Measurements from ENCODE around the gene PLEKHA5. TPM values are rescaled to one million over a fixed set of nuclear protein-coding genes. Genes with fewer than 3 reads are reported as not detected.
"Not testable (repeated sequence)": the region's sequence is repeated elsewhere in the genome, so short reads cannot be mapped to it uniquely, and the experiment has no call there.

The PLEKHA5 gene
- total RNA-seq, 1 donor from 2014 or later, result 64.0 TPM

GRCh38 chr12:19322376-19322775 lies 192.8 kb downstream of the PLEKHA5 start:
- no peak for DNase-seq (ENCODE audit: low spot score)

DNA sequence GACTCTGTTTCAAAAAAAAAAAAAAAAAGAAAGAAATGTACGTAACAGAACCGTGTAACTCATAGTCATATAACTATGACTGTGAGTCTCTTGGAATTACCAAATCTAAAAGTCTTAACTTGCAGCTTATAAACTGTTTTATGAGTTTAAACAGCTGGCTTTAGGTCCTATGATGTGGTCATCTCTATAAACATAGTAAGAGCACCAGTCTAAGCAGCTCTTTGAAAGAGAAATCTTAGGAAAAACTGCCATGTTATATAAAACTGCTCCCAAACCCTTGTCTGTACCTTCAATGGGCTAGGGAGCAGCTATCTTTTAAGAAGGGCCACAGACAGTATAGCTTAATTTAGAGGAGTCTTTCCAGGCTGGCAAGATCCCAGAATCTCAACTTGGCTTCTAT lies 194.3 kb downstream of the PLEKHA5 start:
- no peak for DNase-seq (ENCODE audit: low spot score)

GRCh38 chr12:19326102-19326501 lies 196.6 kb downstream of the PLEKHA5 start:
- no peak for DNase-seq (ENCODE audit: low spot score)

DNA sequence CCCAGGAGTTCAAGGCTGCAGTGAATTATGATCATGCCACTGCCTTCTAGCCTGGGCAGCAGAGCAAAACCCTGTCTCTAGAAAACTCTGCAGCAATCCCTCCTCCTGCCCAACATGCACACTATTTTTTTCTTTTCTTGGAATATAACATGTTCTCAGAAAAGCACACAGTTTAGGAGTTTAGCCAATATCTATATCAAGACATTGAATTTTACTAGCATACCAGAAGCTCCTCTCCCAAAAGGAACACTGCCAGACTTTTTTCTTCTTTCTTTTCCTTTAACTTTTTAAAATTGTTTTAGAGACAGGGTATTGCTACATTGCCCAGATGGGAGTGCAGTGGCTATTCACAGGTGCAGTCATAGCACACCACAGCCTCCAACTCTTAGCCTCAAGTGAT lies 202.7 kb downstream of the PLEKHA5 start:
- no peak for DNase-seq (ENCODE audit: low spot score)

DNA sequence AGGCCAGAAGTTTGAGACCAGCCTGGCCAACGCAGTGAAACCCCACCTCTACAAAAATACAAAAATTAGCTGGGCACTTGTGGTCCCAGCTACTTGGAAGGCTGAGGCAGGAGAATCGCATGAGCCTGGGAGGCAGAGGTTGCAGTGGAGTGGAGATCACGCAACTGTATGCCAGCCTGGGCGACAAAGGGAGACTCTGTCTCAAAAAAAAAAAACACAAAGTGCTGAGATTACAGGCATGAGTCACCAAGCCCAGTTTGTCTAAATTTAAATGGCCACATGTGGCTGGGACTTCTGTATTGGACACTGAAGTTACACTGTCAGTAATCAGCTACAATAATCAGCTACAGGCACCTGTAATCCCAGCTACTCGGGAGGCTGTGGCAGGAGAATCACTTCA lies 208.9 kb downstream of the PLEKHA5 start:
- DNase-seq (ENCODE audit: low spot score), result no peak

DNA sequence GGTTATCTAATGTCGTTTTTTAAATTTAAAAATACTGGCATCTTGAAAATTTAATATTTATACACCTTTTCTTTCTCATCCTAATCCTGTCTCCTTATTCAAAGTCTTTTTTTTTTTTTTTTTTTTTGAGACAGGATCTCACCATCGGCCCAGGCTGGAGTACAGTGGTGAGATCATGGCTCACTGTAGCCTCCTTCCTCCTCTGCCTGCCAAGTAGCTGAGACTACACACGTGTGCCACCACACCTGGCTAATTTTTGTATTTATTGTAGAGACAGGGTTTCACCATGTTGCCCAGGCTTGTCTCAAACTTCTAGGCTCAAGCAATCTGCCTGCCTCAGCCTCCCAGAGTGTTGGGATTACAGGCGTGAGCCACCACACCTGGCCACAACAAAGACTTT lies 221.3 kb downstream of the PLEKHA5 start:
- DNase-seq (ENCODE audit: low spot score), result not testable (repeated sequence)

DNA sequence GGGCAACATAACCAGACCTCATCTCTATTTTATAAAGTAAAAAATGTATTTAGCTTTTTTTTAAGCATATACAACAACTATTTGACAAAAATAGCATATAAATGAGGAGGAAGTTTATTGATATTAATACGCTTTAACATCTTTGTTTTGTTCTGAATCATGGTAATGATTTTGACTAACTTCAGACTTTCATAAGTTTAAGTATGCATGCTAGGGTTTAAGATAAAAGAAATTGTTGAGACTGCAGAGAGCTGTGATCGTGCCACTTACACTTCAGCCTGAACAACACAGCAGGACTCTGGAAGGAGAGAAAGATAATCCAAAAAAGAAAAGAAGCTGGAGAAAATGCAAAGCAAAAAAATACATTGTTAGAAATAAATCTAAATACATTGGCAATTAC lies 221.8 kb downstream of the PLEKHA5 start:
- DNase-seq (ENCODE audit: low spot score), result no peak

- no peak for DNase-seq (ENCODE audit: low spot score)
These were observed 240.2 kb downstream of the PLEKHA5 start for GRCh38 chr12:19369691-19370148.

DNA sequence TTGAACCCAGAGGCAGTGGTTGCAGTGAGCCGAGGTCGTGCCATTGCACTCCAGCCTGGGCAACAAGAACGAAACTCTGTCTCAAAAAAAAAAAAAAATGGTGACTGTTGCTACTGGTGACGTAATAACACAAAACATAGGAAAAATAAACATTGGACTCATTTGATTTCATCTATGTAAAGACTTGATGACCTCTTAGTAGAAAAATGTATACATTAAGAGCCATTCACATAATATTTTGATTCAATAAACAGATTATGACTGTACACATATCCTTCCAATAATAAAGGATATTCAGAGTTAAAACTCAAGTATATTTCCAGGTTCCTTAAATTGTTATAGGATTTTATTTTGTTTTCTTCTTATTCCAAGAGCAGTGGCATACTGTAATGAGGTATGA lies 244.1 kb downstream of the PLEKHA5 start:
- no peak for DNase-seq (ENCODE audit: low spot score)

DNA sequence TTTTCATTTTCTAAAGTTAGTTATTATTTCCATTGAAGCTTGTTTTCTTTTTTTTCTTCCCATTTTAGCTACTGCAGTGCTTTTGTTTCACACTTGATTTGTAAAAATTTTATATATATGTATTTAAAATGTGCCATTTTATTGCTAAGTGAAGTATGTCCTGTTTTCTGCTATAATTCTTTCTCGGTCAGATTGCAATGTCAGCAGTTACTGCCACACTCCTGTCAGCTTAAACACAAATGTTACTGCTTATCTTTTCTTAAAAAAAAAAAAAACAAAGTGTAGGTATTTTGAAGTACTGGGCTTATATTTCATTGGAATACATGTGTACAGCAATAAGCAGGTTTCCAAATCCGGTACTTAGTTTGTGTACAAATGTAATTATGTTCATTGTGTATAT lies 246.4 kb downstream of the PLEKHA5 start:
- DNase-seq (ENCODE audit: low spot score), result no peak

GRCh38 chr12:19376691-19377090 lies 247.2 kb downstream of the PLEKHA5 start:
- no peak for DNase-seq (ENCODE audit: low spot score)

- DNase-seq (ENCODE audit: low spot score), result no peak
These were observed 252.6 kb downstream of the PLEKHA5 start for GRCh38 chr12:19382111-19382526.

DNA sequence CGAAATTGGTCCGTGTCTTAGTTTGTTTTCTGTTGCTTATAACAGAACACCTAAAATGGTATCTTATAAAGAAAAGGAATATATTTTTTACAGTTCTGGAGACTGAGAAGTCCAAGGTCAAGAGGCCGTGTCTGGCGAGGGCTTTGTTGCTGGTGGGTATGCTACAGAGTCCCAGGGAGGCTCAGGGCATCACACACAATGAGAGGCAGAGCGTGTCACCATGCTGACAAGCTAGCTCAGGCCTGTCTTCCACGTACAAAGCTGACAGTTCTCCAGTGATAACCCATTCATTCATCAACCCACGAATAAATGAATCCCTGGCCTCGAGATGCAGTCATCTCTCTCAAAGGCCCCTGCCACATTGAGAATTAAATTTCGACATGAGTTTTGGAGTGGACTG lies 253.0 kb downstream of the PLEKHA5 start:
- no peak for DNase-seq (ENCODE audit: low spot score)

DNA sequence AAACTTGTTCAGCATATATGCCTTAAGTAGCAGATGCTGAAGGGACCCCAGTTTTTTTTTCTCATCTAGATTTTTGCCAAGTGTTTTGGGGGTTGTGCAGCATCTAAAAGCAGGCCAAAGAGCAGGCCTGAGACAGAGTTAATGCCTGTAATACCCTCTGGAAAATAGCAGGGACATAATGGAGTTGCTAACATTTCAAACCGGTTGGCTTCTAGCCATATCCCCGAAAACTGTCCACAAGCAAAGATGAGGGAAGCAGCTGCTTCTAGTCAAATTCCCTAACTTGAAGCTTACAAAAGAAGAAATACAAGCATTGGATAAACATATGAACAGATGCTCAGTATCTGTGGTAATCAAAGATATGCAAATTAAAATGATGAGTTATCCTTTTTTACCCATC lies 257.6 kb downstream of the PLEKHA5 start:
- DNase-seq (ENCODE audit: low spot score), result peak; percentile 16

- no peak for DNase-seq (ENCODE audit: low spot score)
These were observed 258.6 kb downstream of the PLEKHA5 start for GRCh38 chr12:19388131-19388549.

DNA sequence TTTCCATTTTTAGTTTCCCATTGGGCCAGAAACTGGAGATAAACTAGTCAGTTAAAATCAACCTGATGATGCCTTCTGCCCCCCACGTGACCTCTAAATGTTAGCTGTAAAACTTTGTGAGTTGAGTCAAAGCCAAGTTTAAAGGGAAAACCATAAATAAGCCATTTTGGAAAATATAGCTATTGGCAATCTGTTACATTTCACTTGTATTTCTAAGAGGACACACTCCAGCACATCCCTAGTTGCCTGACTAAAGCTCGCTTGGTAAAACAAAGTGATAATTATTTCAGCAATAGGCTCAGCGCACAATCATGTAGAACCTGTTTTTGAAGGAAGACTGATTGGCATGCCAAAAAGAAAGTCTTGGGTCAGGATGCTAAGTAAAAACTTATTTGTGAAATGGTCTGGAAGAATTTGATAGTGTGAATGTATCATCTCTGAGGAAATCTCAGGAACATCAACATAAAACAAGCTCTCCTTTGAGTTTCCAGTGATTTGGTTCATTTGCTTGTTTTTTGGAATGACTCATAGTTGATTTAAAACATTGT lies 260.6 kb downstream of the PLEKHA5 start:
- no peak for DNase-seq (ENCODE audit: low spot score)

DNA sequence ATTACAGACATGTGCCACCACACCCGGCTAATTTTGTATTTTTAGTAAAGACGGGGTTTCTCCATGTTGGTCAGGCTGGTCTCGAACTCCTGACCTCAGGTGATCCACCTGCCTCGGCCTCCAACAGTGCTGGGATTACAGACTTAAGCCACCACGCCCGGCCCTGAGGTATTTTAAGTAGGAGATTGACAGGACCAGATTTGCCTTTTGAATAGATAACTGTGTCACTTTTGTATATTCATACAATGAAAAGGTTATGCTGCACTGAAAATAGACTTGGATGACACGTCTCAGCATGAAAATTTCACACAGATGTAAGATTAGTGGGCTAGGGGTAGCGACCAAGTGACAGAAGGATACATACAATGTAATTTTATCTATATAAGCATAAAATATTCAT lies 263.1 kb downstream of the PLEKHA5 start:
- not testable (repeated sequence) for DNase-seq (ENCODE audit: low spot score)

GRCh38 chr12:19394385-19394784 lies 264.9 kb downstream of the PLEKHA5 start:
- DNase-seq (ENCODE audit: low spot score), result no peak

GRCh38 chr12:19397534-19397933 lies 268.0 kb downstream of the PLEKHA5 start:
- no peak for DNase-seq (ENCODE audit: low spot score)

DNA sequence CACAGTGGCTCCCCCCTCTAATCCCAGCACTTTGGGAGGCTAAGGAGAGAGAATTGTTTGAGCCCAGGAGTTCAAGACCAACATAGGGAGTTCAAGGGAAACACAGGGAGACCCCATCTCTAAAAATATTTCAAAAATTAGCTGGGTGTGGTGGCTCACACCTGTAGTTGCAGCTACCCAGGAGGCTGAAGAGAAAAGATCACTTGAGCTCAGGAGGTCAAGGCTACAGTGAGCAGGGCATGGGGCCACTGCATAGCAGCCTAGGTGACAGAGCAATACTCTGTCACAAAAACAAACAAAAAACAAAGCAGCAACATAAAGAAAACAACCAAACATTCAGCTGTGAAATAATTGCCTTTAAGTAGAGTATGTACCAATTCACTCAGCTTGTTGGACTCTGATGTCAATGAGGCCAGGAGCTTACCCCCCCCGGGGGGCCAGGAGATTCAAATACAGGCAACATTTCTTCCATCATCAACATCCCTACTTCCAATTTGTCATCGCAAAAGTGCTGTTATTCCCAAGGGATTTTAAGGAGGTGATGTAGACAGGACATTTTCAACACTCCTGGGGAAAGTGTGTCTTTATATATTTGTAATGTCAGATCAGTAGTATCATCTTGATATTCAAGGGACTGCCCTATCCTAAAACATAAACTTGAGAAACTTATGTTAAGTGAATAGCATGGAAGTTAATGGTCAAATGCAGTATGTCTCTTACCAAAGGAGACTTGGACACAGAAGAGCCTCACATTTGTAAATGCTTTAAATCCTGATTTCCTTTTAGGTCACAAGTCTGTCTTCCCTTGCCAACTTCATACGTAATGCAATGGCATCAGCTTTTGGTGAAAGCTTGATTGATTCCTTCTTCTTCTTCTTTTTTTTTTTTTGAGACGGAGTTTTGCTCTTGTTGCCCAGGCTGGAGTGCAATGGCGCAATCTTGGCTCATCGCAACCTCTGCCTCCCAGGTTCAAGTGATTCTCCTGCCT lies 269.1 kb downstream of the PLEKHA5 start:
- no peak for DNase-seq (ENCODE audit: low spot score)

DNA sequence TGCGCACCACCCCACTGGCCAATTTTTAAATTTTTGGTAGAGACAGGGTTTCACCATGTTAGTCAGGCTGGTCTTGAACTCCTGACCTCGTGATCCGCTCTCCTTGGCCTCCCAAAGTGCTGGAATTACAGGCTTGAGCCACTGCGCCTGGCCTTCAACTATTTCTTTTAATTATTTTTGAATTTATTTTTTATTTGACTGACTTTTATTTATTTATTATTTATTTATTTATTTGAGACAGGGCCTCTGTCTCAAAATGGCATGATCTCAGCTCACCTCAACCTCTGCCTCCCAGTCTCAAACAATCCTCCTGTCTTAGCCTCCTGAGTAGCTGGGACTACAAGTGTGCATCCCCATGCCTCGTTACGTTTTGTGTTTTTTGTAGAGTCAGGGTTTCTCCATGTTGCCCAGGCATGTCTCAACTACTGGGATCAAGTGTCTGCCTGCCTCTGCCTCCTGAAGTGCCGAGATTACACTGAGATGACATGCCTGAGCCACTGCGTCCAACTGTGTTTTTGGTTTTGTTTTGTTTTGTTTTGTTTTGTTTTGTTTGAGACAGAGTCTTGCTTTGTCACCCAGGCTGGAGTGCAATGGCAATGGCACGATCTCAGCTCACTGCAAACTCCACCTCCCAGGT lies 271.2 kb downstream of the PLEKHA5 start:
- DNase-seq (ENCODE audit: low spot score), result not testable (repeated sequence)

GRCh38 chr12:19402211-19402610 lies 272.7 kb downstream of the PLEKHA5 start:
- no peak for DNase-seq (ENCODE audit: low spot score)
